ENCODE measurements around the gene PRDM4. TPM values are rescaled to one million over a fixed set of nuclear protein-coding genes. Genes with fewer than 3 reads are reported as not detected.

PRDM4 gene
- total RNA-seq, 1 experiment from 2014 or later = 45.8 TPM

DNA sequence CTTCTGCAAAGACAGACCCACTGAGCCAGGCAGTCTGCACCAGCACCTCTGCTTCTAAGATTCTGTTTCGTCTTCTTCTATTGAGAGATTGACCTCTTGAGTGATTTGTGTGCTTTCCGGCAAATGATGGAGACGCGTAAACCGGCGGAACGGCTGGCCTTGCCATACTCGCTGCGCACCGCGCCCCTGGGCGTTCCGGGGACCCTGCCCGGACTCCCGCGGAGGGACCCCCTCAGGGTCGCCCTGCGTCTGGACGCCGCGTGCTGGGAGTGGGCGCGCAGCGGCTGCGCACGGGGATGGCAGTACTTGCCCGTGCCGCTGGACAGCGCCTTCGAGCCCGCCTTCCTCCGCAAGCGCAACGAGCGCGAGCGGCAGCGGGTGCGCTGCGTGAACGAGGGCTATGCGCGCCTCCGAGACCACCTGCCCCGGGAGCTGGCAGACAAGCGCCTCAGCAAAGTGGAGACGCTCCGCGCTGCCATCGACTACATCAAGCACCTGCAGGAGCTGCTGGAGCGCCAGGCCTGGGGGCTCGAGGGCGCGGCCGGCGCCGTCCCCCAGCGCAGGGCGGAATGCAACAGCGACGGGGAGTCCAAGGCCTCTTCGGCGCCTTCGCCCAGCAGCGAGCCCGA is 14.3 kb upstream of the PRDM4 start:
- no peak overlapping the region for H3K4me3 Mint-ChIP-seq (ENCODE audit: unreplicated experiment)

DNA sequence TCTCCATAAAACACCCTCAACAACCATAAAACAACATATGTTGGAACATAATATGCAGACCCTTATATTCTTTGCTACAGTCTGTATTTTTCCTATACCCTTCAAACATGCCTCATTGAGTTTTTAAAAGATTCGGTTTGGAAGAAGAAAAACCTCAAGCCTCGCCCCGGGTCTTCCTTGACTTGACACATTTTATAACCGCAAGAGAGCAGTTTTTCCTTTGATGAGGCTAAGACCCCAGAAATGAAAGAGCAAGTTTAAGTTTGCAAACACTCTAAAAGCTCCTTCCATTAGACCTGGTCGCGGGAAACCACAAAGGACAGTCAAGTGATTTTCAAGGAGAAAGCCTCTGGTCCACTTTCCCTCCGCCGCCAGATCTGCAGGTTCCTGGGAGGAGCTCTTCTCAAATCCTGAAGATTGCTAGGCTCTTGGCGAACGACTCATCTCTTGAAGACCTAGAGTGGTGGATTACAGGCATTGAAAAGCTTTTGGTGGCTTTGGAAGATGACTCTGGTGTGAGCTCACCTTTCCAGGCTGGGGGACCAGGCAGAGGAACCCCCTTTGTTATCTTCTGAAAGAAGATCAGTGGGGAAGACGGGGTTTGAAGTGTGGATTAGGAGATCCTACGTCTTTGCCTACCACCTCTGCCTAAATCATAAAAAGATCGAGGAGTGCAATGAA is 13.6 kb upstream of the PRDM4 start, which contains the start of gene ASCL4:
TSS of gene ASCL4 (plus strand) at position 356 of the 681 bp plus-strand sequence. CDS start 515 bp downstream, outside the sequence.
- no peaks in the 10 kb centered on the region for H3K9me3 Mint-ChIP-seq (ENCODE audit: unreplicated experiment)
- H3K27me3 Mint-ChIP-seq (ENCODE audit: insufficient read depth, unreplicated experiment) = peaks cover 45% of the 10 kb centered on the region
- BruUV-seq (replicated peaks) = no TSS peak
- no peak within 1 kb of the TSS for H3K27ac Mint-ChIP-seq (ENCODE audit: low read depth, unreplicated experiment)
- intact Hi-C loops (cut with micrococcal nuclease) = no loop called here
- H3K4me1 Mint-ChIP-seq (ENCODE audit: insufficient read depth, unreplicated experiment) = no peaks in the 10 kb centered on the region
- ChIA-PET CTCF (no interaction called here), POLR2A (no interaction called here)
- TF ChIP-seq, protein P1, sequence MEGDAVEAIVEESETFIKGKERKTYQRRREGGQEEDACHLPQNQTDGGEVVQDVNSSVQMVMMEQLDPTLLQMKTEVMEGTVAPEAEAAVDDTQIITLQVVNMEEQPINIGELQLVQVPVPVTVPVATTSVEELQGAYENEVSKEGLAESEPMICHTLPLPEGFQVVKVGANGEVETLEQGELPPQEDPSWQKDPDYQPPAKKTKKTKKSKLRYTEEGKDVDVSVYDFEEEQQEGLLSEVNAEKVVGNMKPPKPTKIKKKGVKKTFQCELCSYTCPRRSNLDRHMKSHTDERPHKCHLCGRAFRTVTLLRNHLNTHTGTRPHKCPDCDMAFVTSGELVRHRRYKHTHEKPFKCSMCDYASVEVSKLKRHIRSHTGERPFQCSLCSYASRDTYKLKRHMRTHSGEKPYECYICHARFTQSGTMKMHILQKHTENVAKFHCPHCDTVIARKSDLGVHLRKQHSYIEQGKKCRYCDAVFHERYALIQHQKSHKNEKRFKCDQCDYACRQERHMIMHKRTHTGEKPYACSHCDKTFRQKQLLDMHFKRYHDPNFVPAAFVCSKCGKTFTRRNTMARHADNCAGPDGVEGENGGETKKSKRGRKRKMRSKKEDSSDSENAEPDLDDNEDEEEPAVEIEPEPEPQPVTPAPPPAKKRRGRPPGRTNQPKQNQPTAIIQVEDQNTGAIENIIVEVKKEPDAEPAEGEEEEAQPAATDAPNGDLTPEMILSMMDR (IDR thresholded peaks at IDR 0.05; ENCODE audit: unreplicated experiment) = no peak
- peak; percentile 2 for DNase-seq (ENCODE audit: unreplicated experiment)
- H3K36me3 Mint-ChIP-seq (ENCODE audit: insufficient read depth, unreplicated experiment) = no peaks in the 10 kb centered on the region
- H3K4me3 Mint-ChIP-seq (ENCODE audit: unreplicated experiment) = no peak within 1 kb of the TSS

More for the DNA sequence above, 14.3 kb upstream of the PRDM4 start:
- no peak for DNase-seq (ENCODE audit: unreplicated experiment)
- CTCF ChIA-PET = no interaction called here
- Mint-ChIP-seq H3K9me3 (ENCODE audit: unreplicated experiment) (no peaks in the 10 kb centered on the region), H3K27ac (ENCODE audit: low read depth, unreplicated experiment) (no peak overlapping the region), H3K36me3 (ENCODE audit: insufficient read depth, unreplicated experiment) (no peaks in the 10 kb centered on the region), H3K4me1 (ENCODE audit: insufficient read depth, unreplicated experiment) (no peaks in the 10 kb centered on the region), H3K27me3 (ENCODE audit: insufficient read depth, unreplicated experiment) (peaks cover 52% of the 10 kb centered on the region)
- TF ChIP-seq, protein P1 (IDR thresholded peaks at IDR 0.05; ENCODE audit: unreplicated experiment) = no peak
- no TSS peak for BruUV-seq (replicated peaks)
- intact Hi-C loops (cut with micrococcal nuclease) = no loop called here
- POLR2A ChIA-PET = no interaction called here

GRCh38 chr12:107767466-107767865 is 6.5 kb upstream of the PRDM4 start:
- no peak overlapping the region for H3K4me3 Mint-ChIP-seq (ENCODE audit: unreplicated experiment)
- no peaks in the 10 kb centered on the region for H3K4me1 Mint-ChIP-seq (ENCODE audit: insufficient read depth, unreplicated experiment)
- CTCF ChIA-PET = interaction anchor here (0.9 kb wide), 1 partner anchor 88 kb away, joined by 3 read pairs; no protein-coding TSS in a partner anchor
- H3K27ac Mint-ChIP-seq (ENCODE audit: low read depth, unreplicated experiment) = no peak overlapping the region
- no TSS peak for BruUV-seq (replicated peaks)
- POLR2A ChIA-PET = interaction anchor here (2.6 kb wide), 1 partner anchor 9 kb away, joined by 6 read pairs; no protein-coding TSS in a partner anchor
- H3K36me3 Mint-ChIP-seq (ENCODE audit: insufficient read depth, unreplicated experiment) = no peaks in the 10 kb centered on the region
- TF ChIP-seq, protein P1 (IDR thresholded peaks at IDR 0.05; ENCODE audit: unreplicated experiment) = no peak
- H3K9me3 Mint-ChIP-seq (ENCODE audit: unreplicated experiment) = no peaks in the 10 kb centered on the region
- intact Hi-C loops (cut with micrococcal nuclease) = no loop called here
- no peaks in the 10 kb centered on the region for H3K27me3 Mint-ChIP-seq (ENCODE audit: insufficient read depth, unreplicated experiment)
- no peak for DNase-seq (ENCODE audit: unreplicated experiment)

GRCh38 chr12:107765316-107765715 is 4.4 kb upstream of the PRDM4 start:
- no peaks in the 10 kb centered on the region for H3K36me3 Mint-ChIP-seq (ENCODE audit: insufficient read depth, unreplicated experiment)
- no peaks in the 10 kb centered on the region for H3K27me3 Mint-ChIP-seq (ENCODE audit: insufficient read depth, unreplicated experiment)
- DNase-seq (ENCODE audit: unreplicated experiment) = no peak
- no peak overlapping the region for H3K4me3 Mint-ChIP-seq (ENCODE audit: unreplicated experiment)
- TF ChIP-seq, protein P1 (IDR thresholded peaks at IDR 0.05; ENCODE audit: unreplicated experiment) = no peak
- BruUV-seq (replicated peaks) = no TSS peak
- intact Hi-C loops (cut with micrococcal nuclease) = no loop called here
- CTCF ChIA-PET = no interaction called here
- no peaks in the 10 kb centered on the region for H3K9me3 Mint-ChIP-seq (ENCODE audit: unreplicated experiment)
- POLR2A ChIA-PET = no interaction called here
- no peak overlapping the region for H3K27ac Mint-ChIP-seq (ENCODE audit: low read depth, unreplicated experiment)
- no peaks in the 10 kb centered on the region for H3K4me1 Mint-ChIP-seq (ENCODE audit: insufficient read depth, unreplicated experiment)
